ENCODE data around the gene PSMB3. TPM values are rescaled to one million over a fixed set of nuclear protein-coding genes. Genes with fewer than 3 reads are reported as not detected.

Gene PSMB3
- total and polyA plus RNA-seq, 9 of the 15 experiments (the other 6 are each of a cell fraction or from before 2014, with no cell fraction given), result 460 to 2,775 (median 574) TPM

DNA sequence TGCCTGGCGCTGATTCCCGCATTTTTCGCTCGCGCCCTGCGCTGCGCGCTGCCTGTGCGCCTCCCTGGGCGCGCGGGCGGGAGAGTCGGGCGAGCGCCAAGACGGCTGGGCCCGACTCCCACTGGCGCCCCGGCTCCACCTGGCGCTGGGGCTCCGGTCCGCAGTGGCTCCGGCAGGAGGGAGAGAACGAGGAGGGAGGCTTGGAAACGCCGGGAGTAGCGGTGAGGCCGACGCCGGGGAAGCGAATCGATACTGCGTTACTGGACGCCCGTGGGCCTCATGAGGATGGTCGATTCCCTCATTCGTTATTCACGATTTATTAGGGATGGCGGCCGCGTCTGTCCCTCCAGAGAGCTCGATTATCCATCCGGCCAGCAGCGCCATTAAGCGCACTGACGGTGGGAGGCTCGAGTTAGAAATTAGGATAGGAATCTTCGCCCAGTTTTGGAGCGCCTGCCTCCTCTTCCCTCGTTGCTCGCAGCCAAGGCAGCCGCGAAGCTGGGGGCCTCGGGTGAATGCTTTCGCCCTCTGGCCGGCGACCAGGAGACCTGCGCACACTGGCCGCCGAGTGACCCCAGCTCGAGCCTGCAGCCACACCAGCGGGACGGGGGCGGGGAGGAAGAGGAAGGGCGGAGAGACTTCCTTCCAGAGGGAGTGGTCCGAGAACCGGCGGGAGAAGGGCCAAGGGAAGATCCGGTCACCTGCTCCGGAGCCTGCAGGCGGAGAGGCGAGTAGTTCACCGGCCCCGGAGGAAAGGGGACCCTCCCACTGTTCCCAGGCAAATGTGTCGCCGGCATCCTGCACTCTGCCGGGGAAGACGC, 3.1 kb upstream of the PSMB3 start (continued):
- TF ChIP-seq, protein P1, sequence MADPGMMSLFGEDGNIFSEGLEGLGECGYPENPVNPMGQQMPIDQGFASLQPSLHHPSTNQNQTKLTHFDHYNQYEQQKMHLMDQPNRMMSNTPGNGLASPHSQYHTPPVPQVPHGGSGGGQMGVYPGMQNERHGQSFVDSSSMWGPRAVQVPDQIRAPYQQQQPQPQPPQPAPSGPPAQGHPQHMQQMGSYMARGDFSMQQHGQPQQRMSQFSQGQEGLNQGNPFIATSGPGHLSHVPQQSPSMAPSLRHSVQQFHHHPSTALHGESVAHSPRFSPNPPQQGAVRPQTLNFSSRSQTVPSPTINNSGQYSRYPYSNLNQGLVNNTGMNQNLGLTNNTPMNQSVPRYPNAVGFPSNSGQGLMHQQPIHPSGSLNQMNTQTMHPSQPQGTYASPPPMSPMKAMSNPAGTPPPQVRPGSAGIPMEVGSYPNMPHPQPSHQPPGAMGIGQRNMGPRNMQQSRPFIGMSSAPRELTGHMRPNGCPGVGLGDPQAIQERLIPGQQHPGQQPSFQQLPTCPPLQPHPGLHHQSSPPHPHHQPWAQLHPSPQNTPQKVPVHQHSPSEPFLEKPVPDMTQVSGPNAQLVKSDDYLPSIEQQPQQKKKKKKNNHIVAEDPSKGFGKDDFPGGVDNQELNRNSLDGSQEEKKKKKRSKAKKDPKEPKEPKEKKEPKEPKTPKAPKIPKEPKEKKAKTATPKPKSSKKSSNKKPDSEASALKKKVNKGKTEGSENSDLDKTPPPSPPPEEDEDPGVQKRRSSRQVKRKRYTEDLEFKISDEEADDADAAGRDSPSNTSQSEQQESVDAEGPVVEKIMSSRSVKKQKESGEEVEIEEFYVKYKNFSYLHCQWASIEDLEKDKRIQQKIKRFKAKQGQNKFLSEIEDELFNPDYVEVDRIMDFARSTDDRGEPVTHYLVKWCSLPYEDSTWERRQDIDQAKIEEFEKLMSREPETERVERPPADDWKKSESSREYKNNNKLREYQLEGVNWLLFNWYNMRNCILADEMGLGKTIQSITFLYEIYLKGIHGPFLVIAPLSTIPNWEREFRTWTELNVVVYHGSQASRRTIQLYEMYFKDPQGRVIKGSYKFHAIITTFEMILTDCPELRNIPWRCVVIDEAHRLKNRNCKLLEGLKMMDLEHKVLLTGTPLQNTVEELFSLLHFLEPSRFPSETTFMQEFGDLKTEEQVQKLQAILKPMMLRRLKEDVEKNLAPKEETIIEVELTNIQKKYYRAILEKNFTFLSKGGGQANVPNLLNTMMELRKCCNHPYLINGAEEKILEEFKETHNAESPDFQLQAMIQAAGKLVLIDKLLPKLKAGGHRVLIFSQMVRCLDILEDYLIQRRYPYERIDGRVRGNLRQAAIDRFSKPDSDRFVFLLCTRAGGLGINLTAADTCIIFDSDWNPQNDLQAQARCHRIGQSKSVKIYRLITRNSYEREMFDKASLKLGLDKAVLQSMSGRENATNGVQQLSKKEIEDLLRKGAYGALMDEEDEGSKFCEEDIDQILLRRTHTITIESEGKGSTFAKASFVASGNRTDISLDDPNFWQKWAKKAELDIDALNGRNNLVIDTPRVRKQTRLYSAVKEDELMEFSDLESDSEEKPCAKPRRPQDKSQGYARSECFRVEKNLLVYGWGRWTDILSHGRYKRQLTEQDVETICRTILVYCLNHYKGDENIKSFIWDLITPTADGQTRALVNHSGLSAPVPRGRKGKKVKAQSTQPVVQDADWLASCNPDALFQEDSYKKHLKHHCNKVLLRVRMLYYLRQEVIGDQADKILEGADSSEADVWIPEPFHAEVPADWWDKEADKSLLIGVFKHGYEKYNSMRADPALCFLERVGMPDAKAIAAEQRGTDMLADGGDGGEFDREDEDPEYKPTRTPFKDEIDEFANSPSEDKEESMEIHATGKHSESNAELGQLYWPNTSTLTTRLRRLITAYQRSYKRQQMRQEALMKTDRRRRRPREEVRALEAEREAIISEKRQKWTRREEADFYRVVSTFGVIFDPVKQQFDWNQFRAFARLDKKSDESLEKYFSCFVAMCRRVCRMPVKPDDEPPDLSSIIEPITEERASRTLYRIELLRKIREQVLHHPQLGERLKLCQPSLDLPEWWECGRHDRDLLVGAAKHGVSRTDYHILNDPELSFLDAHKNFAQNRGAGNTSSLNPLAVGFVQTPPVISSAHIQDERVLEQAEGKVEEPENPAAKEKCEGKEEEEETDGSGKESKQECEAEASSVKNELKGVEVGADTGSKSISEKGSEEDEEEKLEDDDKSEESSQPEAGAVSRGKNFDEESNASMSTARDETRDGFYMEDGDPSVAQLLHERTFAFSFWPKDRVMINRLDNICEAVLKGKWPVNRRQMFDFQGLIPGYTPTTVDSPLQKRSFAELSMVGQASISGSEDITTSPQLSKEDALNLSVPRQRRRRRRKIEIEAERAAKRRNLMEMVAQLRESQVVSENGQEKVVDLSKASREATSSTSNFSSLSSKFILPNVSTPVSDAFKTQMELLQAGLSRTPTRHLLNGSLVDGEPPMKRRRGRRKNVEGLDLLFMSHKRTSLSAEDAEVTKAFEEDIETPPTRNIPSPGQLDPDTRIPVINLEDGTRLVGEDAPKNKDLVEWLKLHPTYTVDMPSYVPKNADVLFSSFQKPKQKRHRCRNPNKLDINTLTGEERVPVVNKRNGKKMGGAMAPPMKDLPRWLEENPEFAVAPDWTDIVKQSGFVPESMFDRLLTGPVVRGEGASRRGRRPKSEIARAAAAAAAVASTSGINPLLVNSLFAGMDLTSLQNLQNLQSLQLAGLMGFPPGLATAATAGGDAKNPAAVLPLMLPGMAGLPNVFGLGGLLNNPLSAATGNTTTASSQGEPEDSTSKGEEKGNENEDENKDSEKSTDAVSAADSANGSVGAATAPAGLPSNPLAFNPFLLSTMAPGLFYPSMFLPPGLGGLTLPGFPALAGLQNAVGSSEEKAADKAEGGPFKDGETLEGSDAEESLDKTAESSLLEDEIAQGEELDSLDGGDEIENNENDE (IDR thresholded peaks at IDR 0.05; ENCODE audit: low read depth, low read length), result no peak
- no peak for TF ChIP-seq NFXL1 (CRISPR knock-in tag; IDR thresholded peaks at IDR 0.05)
- TF ChIP-seq ZNF217 (CRISPR knock-in tag; IDR thresholded peaks at IDR 0.05), result no peak
- TF ChIP-seq, protein P2, sequence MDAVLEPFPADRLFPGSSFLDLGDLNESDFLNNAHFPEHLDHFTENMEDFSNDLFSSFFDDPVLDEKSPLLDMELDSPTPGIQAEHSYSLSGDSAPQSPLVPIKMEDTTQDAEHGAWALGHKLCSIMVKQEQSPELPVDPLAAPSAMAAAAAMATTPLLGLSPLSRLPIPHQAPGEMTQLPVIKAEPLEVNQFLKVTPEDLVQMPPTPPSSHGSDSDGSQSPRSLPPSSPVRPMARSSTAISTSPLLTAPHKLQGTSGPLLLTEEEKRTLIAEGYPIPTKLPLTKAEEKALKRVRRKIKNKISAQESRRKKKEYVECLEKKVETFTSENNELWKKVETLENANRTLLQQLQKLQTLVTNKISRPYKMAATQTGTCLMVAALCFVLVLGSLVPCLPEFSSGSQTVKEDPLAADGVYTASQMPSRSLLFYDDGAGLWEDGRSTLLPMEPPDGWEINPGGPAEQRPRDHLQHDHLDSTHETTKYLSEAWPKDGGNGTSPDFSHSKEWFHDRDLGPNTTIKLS (IDR thresholded peaks at IDR 0.05; ENCODE audit: borderline replicate concordance, low read depth), result 0 out of 2 replicates have a peak, but pooled peaks have one; percentile 30
- peak; percentile 22; the same call in 1 of the 2 replicates for TF ChIP-seq POLR2AphosphoS2 (IDR thresholded peaks at IDR 0.05; ENCODE audit: low read length)
- no peak for TF ChIP-seq ZKSCAN8 (CRISPR knock-in tag; IDR thresholded peaks at IDR 0.05)
- TF ChIP-seq LEF1 (IDR thresholded peaks at IDR 0.05), result peak; percentile 44; the same call in 1 of the 2 replicates
- TF ChIP-seq, protein P3, sequence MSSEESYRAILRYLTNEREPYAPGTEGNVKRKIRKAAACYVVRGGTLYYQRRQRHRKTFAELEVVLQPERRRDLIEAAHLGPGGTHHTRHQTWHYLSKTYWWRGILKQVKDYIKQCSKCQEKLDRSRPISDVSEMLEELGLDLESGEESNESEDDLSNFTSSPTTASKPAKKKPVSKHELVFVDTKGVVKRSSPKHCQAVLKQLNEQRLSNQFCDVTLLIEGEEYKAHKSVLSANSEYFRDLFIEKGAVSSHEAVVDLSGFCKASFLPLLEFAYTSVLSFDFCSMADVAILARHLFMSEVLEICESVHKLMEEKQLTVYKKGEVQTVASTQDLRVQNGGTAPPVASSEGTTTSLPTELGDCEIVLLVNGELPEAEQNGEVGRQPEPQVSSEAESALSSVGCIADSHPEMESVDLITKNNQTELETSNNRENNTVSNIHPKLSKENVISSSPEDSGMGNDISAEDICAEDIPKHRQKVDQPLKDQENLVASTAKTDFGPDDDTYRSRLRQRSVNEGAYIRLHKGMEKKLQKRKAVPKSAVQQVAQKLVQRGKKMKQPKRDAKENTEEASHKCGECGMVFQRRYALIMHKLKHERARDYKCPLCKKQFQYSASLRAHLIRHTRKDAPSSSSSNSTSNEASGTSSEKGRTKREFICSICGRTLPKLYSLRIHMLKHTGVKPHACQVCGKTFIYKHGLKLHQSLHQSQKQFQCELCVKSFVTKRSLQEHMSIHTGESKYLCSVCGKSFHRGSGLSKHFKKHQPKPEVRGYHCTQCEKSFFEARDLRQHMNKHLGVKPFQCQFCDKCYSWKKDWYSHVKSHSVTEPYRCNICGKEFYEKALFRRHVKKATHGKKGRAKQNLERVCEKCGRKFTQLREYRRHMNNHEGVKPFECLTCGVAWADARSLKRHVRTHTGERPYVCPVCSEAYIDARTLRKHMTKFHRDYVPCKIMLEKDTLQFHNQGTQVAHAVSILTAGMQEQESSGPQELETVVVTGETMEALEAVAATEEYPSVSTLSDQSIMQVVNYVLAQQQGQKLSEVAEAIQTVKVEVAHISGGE (CRISPR knock-in tag; IDR thresholded peaks at IDR 0.05), result peak in 1 of 3 experiments; percentile 76; a peak in 2 of 6 replicates

Data from K562 (cell line).